ENCODE results near the gene HNRNPU. TPM values are rescaled to one million over a fixed set of nuclear protein-coding genes. Genes with fewer than 3 reads are reported as not detected.

The HNRNPU gene
- total RNA-seq, 3 donors from 2014 or later = 381 to 500 (median 416) TPM

GRCh38 chr1:244860078-244860477 is 4.3 kb downstream of the HNRNPU start:
- Histone ChIP-seq H3K4me1 (peaks cover 0 to 15% of the 10 kb centered on the region in 2 donors), H3K36me3 (peaks cover 15% of the 10 kb centered on the region), H3K27ac (peak overlapping the region; percentile 4 to 54), H3K4me3 (peak overlapping the region; percentile 5 to 99 (median 99)), H3K9me3 (no peaks in the 10 kb centered on the region), H3K27me3 (no peaks in the 10 kb centered on the region)
- no peak for DNase-seq (ENCODE audit: low spot score in 2 of 2)
- no peak for TF ChIP-seq CTCF (IDR thresholded peaks at IDR 0.05)
- no peak for TF ChIP-seq POLR2AphosphoS5 (IDR thresholded peaks at IDR 0.05)
- TF ChIP-seq POLR2A (IDR thresholded peaks at IDR 0.05) = no peak
- intact Hi-C loops (cut with DNase I; ENCODE audit: low total_unique reads) = loop anchor here (5.0 kb wide), 1 partner anchor 107 kb away; a partner anchor contains a TSS

DNA sequence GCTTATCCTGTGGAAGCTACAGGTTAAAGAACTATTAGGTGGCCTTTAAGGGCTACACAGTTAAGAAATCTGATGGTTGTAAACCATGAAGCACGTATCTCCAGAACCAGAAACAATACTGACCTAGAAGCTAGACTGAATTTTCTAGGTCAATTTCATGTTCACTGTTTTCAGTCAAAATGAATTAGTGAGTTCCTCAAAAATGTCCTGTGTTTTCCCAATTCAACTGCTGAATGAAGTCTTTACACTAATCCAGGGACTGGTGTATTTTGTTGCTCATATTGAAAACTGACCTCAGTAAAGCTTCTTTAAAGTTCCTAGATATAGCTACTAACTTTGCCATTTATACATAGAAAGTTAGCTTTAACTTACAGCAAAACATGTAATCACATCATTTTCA is 6.0 kb downstream of the HNRNPU start:
- Histone ChIP-seq H3K27ac (no peak overlapping the region), H3K4me3 (no peak overlapping the region), H3K36me3 (peaks cover 15% of the 10 kb centered on the region), H3K9me3 (no peaks in the 10 kb centered on the region), H3K27me3 (no peaks in the 10 kb centered on the region), H3K4me1 (peaks cover 0 to 15% of the 10 kb centered on the region in 2 donors)
- DNase-seq (ENCODE audit: low spot score in 2 of 2) = no peak
- TF ChIP-seq CTCF (IDR thresholded peaks at IDR 0.05) (no peak), POLR2AphosphoS5 (IDR thresholded peaks at IDR 0.05) (no peak), POLR2A (IDR thresholded peaks at IDR 0.05) (no peak)
- intact Hi-C loops (cut with DNase I; ENCODE audit: low total_unique reads) = no loop called here

- intact Hi-C loops (cut with DNase I; ENCODE audit: low total_unique reads) = no loop called here
- Histone ChIP-seq H3K27ac (peak overlapping the region; percentile 15 to 46), H3K27me3 (no peaks in the 10 kb centered on the region), H3K4me1 (peaks cover 0 to 15% of the 10 kb centered on the region in 2 donors), H3K4me3 (no peak overlapping the region), H3K9me3 (no peaks in the 10 kb centered on the region), H3K36me3 (peaks cover 15% of the 10 kb centered on the region)
- TF ChIP-seq POLR2AphosphoS5 (IDR thresholded peaks at IDR 0.05) (no peak), POLR2A (IDR thresholded peaks at IDR 0.05) (no peak), CTCF (IDR thresholded peaks at IDR 0.05) (no peak)
- DNase-seq (ENCODE audit: low spot score in 2 of 2) = no peak
Measured at GRCh38 chr1:244857761-244858160, 6.6 kb downstream of the HNRNPU start.

- DNase-seq (ENCODE audit: low spot score in 2 of 2) = no peak
- Histone ChIP-seq H3K27me3 (no peaks in the 10 kb centered on the region), H3K36me3 (peaks cover 15% of the 10 kb centered on the region), H3K4me1 (peaks cover 0 to 6% of the 10 kb centered on the region in 2 donors), H3K27ac (peak overlapping the region; percentile 2 to 40), H3K4me3 (no peak overlapping the region), H3K9me3 (no peaks in the 10 kb centered on the region)
- TF ChIP-seq POLR2A (IDR thresholded peaks at IDR 0.05) (no peak), POLR2AphosphoS5 (IDR thresholded peaks at IDR 0.05) (no peak), CTCF (IDR thresholded peaks at IDR 0.05) (no peak)
- intact Hi-C loops (cut with DNase I; ENCODE audit: low total_unique reads) = no loop called here
Measured at GRCh38 chr1:244854865-244855578, 9.3 kb downstream of the HNRNPU start.

GRCh38 chr1:244854166-244854565 is 10.2 kb downstream of the HNRNPU start:
- Histone ChIP-seq H3K4me3 (no peak overlapping the region), H3K9me3 (no peaks in the 10 kb centered on the region), H3K27ac (no peak overlapping the region), H3K4me1 (no peaks in the 10 kb centered on the region), H3K36me3 (peaks cover 15% of the 10 kb centered on the region), H3K27me3 (no peaks in the 10 kb centered on the region)
- DNase-seq (ENCODE audit: low spot score in 2 of 2) = no peak
- intact Hi-C loops (cut with DNase I; ENCODE audit: low total_unique reads) = no loop called here
- TF ChIP-seq POLR2A (IDR thresholded peaks at IDR 0.05) (no peak), POLR2AphosphoS5 (IDR thresholded peaks at IDR 0.05) (no peak), CTCF (IDR thresholded peaks at IDR 0.05) (no peak)

Measured in breast epithelium (tissue), 4 donors.